Activated CD8-positive, alpha-beta memory T cell treated with anti-CD3 and anti-CD28 coated beads for 1 hour (primary cell): ENCODE measurements around the gene ZNF37A.
"Not testable (repeated sequence)": the region's sequence is repeated elsewhere in the genome, so short reads cannot be mapped to it uniquely, and the experiment has no call there.

Experiments
- DNase-seq, 2 donors: peaks; one replicate each; pipeline ENCODE4 v3.0.0-alpha.2; 2020; ENCODE audit warnings: low read depth in 1 of 2; ENCODE audit errors: extremely low read depth in 1 of 2

ZNF37A gene

GRCh38 chr10:38147686-38148085 lies 53.5 kb downstream of the ZNF37A start:
- no peak for DNase-seq

- not testable (repeated sequence) for DNase-seq
Measured at GRCh38 chr10:38150891-38151463, 56.8 kb downstream of the ZNF37A start.

- no peak for DNase-seq
Measured at GRCh38 chr10:38156416-38157269, 62.5 kb downstream of the ZNF37A start.

GRCh38 chr10:38157270-38157685 lies 63.1 kb downstream of the ZNF37A start:
- DNase-seq: no peak

GRCh38 chr10:38159004-38159403 lies 64.9 kb downstream of the ZNF37A start:
- no peak for DNase-seq

- no peak for DNase-seq
Measured at GRCh38 chr10:38163617-38164016, 69.5 kb downstream of the ZNF37A start.

GRCh38 chr10:38174336-38174735 lies 80.2 kb downstream of the ZNF37A start:
- DNase-seq: no peak

GRCh38 chr10:38184477-38184876 lies 90.3 kb downstream of the ZNF37A start:
- no peak for DNase-seq
